VCaP (cell line): Measurements from ENCODE around the gene SMPDL3A.
A peak's percentile ranks its signal among the peaks of the same experiment; 100 is the strongest.

Experiments used
- H3K27ac ChIP-seq: fragments of 450-650 bp; 2 replicates; pipeline ENCODE4 v1.5.1; 2017
- TF ChIP-seq, protein P1 (sequence below): fragments of 450-650 bp; conservative IDR thresholded peaks from 2 replicates; pipeline ENCODE4 v1.5.1; 2017; ENCODE audit warnings: mild to moderate bottlenecking, moderate library complexity

Gene SMPDL3A

DNA sequence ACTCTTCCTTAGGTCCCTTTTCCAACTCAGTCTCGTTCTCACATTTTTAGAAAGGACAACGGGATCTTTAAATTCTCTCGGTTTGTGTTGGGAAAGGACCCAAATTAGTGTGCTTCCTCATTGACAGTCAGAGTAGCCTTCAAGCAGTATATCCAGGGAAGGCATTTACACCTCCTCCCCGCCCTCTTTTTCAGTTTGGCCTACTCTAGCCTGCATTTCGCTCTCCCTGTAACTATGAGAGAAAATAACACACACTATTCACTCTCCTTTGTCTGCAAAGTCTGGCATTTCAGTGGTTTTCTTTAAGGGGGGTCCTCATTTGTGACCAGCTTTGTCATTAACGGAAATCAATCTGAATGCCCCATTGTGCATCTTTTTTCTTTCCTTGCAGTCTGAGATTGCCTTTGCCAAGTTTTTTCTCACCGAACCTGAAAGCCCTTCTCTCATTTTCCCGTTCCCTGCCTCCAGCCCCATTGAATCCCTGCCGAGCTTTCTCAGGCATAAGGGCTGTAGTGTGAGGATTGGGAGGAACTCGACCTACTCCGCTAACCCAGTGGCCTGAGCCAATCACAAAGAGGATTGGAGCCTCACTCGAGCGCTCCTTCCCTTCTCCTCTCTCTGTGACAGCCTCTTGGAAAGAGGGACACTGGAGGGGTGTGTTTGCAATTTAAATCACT, 9.9 kb upstream of the SMPDL3A start:
- TF ChIP-seq, protein P1, sequence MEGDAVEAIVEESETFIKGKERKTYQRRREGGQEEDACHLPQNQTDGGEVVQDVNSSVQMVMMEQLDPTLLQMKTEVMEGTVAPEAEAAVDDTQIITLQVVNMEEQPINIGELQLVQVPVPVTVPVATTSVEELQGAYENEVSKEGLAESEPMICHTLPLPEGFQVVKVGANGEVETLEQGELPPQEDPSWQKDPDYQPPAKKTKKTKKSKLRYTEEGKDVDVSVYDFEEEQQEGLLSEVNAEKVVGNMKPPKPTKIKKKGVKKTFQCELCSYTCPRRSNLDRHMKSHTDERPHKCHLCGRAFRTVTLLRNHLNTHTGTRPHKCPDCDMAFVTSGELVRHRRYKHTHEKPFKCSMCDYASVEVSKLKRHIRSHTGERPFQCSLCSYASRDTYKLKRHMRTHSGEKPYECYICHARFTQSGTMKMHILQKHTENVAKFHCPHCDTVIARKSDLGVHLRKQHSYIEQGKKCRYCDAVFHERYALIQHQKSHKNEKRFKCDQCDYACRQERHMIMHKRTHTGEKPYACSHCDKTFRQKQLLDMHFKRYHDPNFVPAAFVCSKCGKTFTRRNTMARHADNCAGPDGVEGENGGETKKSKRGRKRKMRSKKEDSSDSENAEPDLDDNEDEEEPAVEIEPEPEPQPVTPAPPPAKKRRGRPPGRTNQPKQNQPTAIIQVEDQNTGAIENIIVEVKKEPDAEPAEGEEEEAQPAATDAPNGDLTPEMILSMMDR, result no peak
- H3K27ac ChIP-seq, result no peak overlapping the region

DNA sequence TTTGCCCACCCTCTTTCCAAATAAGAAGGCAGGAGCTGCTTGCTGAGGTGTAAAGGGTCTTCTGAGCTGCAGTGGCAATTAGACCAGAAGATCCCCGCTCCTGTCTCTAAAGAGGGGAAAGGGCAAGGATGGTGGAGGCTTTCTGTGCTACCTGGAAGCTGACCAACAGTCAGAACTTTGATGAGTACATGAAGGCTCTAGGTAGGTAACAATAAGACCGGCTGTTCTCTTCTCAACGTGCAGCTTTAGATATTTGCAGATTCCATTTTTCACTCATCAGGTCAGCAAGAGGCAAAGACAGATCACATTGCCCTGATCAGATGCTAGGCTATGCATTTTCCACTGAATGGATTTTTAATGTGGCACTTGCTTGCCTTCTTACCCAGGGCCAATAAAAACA, 9.4 kb upstream of the SMPDL3A start, which contains the start of gene FABP7:
TSS of gene FABP7 (plus strand) at position 50 of the 400 bp plus-strand sequence. CDS start at position 129, 79 bp downstream.
- H3K27ac ChIP-seq, result no peak within 1 kb of the TSS
- TF ChIP-seq, protein P1, result no peak

DNA sequence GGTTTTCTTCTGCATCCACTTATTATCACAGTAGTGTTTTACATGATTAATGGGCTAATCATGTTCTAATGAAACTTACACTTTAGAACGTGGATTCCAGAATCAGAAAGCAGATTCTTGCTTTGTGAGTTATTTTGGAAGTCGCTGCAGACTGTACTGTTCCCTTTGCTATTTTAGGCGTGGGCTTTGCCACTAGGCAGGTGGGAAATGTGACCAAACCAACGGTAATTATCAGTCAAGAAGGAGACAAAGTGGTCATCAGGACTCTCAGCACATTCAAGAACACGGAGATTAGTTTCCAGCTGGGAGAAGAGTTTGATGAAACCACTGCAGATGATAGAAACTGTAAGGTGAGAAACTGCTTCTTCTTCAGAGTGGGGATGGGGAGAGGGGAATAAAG, 8.9 kb upstream of the SMPDL3A start:
- TF ChIP-seq, protein P1, result no peak
- H3K27ac ChIP-seq, result no peak overlapping the region

DNA sequence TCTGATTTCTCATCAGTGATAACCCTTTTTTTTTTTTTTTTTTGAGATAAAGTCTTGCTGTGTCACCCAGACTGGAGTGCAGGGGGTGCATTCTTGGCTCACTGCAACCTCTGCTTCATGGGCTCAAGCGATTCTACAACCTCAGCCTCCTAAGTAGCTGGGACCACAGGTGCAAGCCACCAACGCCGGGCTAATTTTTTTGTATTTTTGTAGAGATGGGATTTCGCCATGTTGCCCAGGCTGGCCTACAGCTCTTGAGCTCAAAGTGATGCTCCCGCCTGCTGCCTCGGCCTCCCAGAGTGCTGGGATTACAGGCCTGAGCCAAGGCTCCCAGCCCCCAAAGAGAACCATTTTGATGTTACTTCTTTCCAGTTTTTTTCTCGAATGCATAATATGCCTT, 7.3 kb upstream of the SMPDL3A start:
- no peak overlapping the region for H3K27ac ChIP-seq
- TF ChIP-seq, protein P1, result no peak

DNA sequence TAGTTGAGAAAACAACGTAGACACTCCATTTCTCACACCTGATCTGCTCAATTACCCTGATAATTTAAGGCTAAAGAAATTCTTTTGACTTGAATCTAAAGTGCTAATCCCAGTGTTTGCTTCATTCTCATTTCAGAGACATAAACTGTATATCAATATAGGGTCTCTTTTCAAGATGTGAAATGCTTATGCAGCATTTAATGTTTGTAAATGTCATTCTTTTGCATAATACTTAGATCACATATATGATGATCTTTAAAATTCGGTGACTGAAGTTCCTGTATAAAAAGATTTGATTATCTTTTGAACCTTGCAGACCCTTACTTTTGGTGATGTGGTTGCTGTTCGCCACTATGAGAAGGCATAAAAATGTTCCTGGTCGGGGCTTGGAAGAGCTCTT, 5.7 kb upstream of the SMPDL3A start:
- no peak overlapping the region for H3K27ac ChIP-seq
- TF ChIP-seq, protein P1, result no peak

DNA sequence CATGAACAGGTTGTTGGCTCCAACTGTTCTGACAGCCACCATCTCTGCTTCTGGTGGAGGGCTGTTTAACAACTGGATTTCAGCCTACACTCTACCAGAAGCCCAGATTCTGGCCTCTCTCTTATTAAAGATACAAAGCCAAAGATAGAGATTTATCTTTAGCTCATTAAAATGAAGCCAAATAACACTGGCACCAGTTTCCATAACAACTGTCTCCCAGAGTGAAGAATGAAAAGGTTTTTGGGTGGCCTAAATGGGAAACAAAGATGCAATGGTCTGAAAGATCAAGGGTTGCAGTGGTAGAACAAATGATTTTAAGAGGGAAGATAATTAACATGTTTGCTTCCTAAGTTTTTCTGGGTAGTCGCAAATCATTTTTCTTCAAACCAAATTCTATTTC, 3.2 kb upstream of the SMPDL3A start:
- H3K27ac ChIP-seq, result no peak overlapping the region
- TF ChIP-seq, protein P1, result no peak

DNA sequence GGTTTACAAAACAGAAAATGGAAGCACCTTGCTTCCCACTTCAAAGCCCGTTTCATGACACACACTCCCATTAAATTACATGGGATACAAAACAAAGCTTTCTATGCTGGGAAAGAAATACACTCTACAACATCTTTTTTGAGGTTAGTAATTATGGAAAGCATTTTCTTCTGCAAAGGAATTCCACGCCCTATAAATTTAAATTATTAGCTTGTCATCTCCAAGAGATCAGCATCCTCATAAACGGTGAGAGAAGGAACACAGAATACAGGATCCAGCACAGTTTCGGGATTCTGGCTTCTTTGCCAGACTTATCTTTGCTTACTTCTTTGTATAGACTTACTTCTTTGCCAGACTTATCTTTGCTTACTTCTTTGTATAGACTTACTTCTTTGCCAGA, 1.3 kb upstream of the SMPDL3A start:
- TF ChIP-seq, protein P1, result no peak
- H3K27ac ChIP-seq, result peak overlapping the region; percentile 97
